Measurements from ENCODE around the gene PARVB. TPM values are rescaled to one million over a fixed set of nuclear protein-coding genes. Genes with fewer than 3 reads are reported as not detected.

Gene PARVB
- total and polyA plus RNA-seq, 2 donors (not counting 3 experiments of a cell fraction or from before 2014, with no cell fraction given), result 155 to 162 TPM

DNA sequence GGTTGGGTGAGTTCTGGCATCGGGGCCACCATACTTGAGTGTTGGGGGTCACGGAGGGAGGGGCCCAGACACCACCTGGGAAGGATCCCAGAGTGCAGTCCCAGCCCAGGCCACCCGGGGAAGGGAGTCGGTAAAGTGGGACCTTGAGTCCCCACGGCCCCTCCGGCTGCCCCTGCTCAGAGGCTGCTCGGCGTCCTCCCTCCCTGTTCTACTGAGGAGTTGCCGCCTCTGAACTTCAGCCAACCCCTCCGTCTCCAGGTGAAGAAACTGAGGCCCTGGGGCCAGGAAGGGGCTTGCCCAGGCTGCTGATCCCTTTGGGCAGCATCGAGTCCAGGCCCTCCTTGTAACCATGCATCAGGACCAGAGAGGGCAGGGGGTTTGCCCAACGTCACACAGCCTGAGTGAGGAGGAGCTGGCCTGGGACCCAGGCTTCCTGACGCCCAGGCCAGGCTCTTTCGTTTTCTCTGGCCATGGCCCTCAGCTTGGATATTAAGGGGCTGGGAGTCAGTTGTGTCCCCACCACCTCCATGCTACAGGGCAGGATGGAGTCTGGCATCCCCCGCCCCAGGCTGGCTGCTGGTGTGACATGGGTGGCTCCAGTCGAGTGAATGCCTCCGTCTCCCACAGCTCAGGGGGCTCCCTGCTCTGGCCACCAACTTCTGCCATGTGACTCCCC is 157.9 kb downstream of the PARVB start:
- ChIA-PET POLR2A (no interaction called here), CTCF (no interaction called here)
- no peaks in the 10 kb centered on the region for H3K36me3 ChIP-seq (ENCODE audit: control insufficient read depth in 2 of 2, extremely low read depth in 1 of 2, insufficient read depth in 2 of 2, low read length in 2 of 2)
- H3K27ac ChIP-seq (ENCODE audit: insufficient read depth, low read depth, low read length), result no peak overlapping the region
- no peak overlapping the region for H2AFZ ChIP-seq (ENCODE audit: low read depth, low read length)
- no peaks in the 10 kb centered on the region for H3K9me1 ChIP-seq (replicated peaks; ENCODE audit: control insufficient read depth, extremely low read depth, insufficient read depth, low read length)
- no peak for FAIRE-seq
- no peak overlapping the region for H3K4me2 ChIP-seq (ENCODE audit: insufficient read depth, low read length)
- intact Hi-C loops (cut with micrococcal nuclease) (no loop called here), dilution Hi-C loops (cut with MboI; ENCODE audit: extremely low pct_ligation_motif_present, low sequenced_read_pairs) (no loop called here)
- no TSS peak for BruUV-seq (replicated peaks)
- no peaks in the 10 kb centered on the region for H4K20me1 ChIP-seq (replicated peaks; ENCODE audit: control insufficient read depth, extremely low read depth, insufficient read depth, low read length)
- TF ChIP-seq MYC (IDR thresholded peaks at IDR 0.05; ENCODE audit: low read depth, low read length) (no peak), POLR2AphosphoS5 (IDR thresholded peaks at IDR 0.05; ENCODE audit: insufficient read depth, low read depth, low read length) (no peak), EZH2 (IDR thresholded peaks at IDR 0.05; ENCODE audit: borderline replicate concordance, low read depth, low read length, severe bottlenecking) (no peak), GATA2 (IDR thresholded peaks at IDR 0.05; ENCODE audit: insufficient read depth, insufficient read length, low read depth, low read length) (no peak), JUN (IDR thresholded peaks at IDR 0.05; ENCODE audit: borderline replicate concordance, insufficient read depth, insufficient read length, low read depth) (no peak), FOS (IDR thresholded peaks at IDR 0.05; ENCODE audit: borderline replicate concordance, insufficient read depth, low read length) (no peak), POLR2A (IDR thresholded peaks at IDR 0.05; ENCODE audit: low read depth, low read length) (no peak)
- TF ChIP-seq, protein P1, sequence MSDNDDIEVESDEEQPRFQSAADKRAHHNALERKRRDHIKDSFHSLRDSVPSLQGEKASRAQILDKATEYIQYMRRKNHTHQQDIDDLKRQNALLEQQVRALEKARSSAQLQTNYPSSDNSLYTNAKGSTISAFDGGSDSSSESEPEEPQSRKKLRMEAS (IDR thresholded peaks at IDR 0.05; ENCODE audit: insufficient read depth, insufficient read length), result no peak
- TF ChIP-seq, protein P2, sequence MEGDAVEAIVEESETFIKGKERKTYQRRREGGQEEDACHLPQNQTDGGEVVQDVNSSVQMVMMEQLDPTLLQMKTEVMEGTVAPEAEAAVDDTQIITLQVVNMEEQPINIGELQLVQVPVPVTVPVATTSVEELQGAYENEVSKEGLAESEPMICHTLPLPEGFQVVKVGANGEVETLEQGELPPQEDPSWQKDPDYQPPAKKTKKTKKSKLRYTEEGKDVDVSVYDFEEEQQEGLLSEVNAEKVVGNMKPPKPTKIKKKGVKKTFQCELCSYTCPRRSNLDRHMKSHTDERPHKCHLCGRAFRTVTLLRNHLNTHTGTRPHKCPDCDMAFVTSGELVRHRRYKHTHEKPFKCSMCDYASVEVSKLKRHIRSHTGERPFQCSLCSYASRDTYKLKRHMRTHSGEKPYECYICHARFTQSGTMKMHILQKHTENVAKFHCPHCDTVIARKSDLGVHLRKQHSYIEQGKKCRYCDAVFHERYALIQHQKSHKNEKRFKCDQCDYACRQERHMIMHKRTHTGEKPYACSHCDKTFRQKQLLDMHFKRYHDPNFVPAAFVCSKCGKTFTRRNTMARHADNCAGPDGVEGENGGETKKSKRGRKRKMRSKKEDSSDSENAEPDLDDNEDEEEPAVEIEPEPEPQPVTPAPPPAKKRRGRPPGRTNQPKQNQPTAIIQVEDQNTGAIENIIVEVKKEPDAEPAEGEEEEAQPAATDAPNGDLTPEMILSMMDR (IDR thresholded peaks at IDR 0.05; ENCODE audit: extremely low read depth in 1 of 2, insufficient read depth in 1 of 2, low read depth in 1 of 2, low read length in 2 of 2), result no peak
- no peaks in the 10 kb centered on the region for H3K79me2 ChIP-seq (ENCODE audit: control insufficient read depth, insufficient read depth, low read length)
- no peak for DNase-seq (ENCODE audit: low read depth, low spot score)
- no peaks in the 10 kb centered on the region for H3K4me1 ChIP-seq (ENCODE audit: control insufficient read depth, extremely low read depth, insufficient read depth, low read length)
- H3K27me3 ChIP-seq (ENCODE audit: control insufficient read depth in 2 of 2, insufficient read depth in 2 of 2, low read length in 2 of 2), result peaks cover 14 to 19% of the 10 kb centered on the region in 2 experiments
- no peak overlapping the region for H3K4me3 ChIP-seq (replicated peaks in 1 of 3; ENCODE audit: insufficient read depth in 1 of 3, low read depth in 1 of 3, low read length in 3 of 3)
- no peaks in the 10 kb centered on the region for H3K9me3 ChIP-seq (replicated peaks; ENCODE audit: control insufficient read depth, insufficient read depth, low read length)
- H3K9ac ChIP-seq (replicated peaks; ENCODE audit: extremely low read depth, insufficient read depth, low read length), result no peak overlapping the region

Measured in endothelial cell of umbilical vein (primary cell).